Esophagus squamous epithelium (tissue), 4 donors: ENCODE data around the gene LRP1B.

Experiments used
- CTCF ChIP-seq, 6 experiments: fragments of 450-650 bp in 4 of 6; fragments of 200-600 bp in 2 of 6; sonication (generic) in 2 of 6; IDR thresholded peaks; one replicate each; pipeline ENCODE4 v1.5.1; 2016 to 2019; ENCODE audit warnings: antibody characterized with exemption in 6 of 6, mild to moderate bottlenecking in 4 of 6, moderate library complexity in 4 of 6
- POLR2A ChIP-seq, 4 donors: fragments of 450-650 bp; IDR thresholded peaks; one replicate each; pipeline ENCODE4 v1.6.1; 2017; ENCODE audit warnings: antibody characterized with exemption in 4 of 4, mild to moderate bottlenecking in 4 of 4, moderate library complexity in 3 of 4

DNA sequence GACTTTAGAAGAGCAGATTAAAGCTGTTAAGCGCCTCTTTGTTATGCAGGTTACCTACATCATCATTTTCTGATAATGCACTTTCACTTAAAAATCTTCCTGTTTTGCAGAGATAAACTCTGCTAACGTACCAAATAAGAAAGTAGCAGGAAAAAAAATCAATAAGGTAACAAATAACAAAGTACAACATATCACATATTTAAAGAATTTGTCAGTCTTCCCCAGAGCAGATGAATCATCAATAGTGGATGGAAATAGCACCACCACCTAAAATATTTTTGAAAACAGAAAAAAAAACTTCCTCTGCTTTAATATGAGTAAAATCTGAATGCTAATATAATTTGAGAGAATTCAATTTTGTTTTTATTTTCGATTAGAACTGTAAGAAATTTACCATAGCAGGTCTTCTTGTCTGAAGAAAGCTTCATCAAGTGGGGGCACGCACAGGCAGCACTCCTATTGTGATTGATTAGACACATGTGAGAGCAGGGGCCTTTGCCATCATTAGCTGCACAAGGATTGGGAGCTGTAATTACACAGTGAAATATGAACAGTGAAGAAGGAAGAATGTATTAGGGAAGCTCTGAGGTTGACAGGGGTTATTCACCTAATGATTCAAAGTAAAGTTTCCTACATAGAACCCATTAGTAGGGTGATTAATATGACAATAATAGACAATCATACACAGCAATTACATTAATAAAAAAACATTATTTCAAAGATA lies 1279.4 kb downstream of the LRP1B start:
- TF ChIP-seq CTCF (IDR thresholded peaks at IDR 0.05) = no peak
- TF ChIP-seq POLR2A (IDR thresholded peaks at IDR 0.05) = no peak
